ENCODE results near the gene ZSCAN10.
"Not testable (repeated sequence)": the region's sequence is repeated elsewhere in the genome, so short reads cannot be mapped to it uniquely, and the experiment has no call there.

The ZSCAN10 gene

DNA sequence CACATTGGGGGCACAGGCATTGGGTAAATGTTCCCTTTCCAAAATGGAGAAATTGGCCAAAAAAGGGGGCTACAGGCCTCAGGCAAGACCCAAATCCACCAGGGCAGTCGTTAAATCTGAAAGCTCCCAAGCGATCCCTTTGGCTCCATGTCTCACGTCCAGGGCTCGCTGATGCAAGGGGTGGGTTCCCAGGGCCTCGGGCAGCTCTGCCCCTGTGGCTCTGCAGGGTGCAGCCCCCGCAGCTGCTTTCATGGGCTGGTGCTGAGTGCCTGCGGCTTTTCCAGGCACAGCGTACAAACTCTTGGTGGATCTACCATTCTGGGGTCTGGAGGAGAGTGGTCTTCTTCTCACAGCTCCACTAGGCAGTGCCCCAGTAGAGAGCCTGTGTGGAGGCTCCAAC lies 15.7 kb downstream of the ZSCAN10 start:
- DNase-seq: not testable (repeated sequence)

DNA sequence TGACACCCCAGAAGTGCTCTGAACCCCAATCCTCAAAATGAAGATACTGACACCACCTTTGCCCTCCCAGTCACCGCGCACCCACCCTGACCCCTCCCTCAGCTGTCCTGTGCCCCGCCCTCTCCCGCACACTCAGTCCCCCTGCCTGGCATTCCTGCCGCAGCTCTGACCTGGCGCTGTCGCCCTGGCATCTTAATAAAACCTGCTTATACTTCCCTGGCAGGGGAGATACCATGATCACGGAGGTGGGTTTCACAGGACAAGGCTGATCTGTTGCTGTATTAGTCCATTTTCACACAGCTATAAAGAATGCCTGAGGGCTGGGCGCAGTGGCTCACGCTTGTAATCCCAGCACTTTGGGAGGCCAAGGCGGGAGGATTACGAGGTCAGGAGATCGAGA lies 17.1 kb downstream of the ZSCAN10 start:
- DNase-seq: not testable (repeated sequence)

DNA sequence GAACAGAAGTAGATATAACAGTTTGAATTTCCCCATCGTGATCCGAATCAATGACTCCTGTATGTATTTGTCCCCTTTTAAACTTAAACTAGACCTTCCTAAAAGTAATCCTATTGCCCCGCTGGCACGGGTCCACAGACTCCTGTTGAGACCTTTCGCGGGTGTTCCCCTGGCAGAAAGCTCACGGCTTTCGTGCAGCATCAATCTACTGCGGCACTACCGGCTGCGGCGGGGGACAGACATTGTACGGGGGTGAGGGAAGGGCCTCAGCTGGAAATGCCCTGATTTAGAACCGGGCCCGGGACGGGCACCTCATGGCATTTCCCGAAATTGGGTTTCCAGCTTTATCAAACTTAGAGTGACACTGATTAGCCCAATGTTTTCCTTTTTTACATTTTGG lies 19.1 kb downstream of the ZSCAN10 start:
- DNase-seq: no peak

DNA sequence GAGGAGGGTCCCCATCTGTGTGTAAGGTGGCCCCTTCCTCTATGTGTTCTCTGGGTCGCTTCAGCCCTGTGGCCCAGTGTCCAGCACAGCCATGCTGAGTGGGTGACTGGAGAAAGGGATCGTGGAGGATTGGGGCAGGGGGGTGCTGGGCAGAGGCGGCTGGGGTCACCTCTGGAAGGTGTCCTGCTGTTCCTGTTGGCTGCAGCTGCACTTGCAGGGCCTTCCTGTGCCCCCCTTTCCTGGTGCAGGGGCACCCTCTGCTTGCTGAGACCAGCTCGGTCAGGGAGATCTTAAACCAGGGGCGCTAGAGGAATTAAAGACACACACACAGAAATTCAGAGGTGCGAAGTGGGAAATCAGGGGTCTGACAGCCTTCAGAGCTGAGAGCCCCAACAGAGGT lies 22.5 kb downstream of the ZSCAN10 start:
- no peak for DNase-seq

DNA sequence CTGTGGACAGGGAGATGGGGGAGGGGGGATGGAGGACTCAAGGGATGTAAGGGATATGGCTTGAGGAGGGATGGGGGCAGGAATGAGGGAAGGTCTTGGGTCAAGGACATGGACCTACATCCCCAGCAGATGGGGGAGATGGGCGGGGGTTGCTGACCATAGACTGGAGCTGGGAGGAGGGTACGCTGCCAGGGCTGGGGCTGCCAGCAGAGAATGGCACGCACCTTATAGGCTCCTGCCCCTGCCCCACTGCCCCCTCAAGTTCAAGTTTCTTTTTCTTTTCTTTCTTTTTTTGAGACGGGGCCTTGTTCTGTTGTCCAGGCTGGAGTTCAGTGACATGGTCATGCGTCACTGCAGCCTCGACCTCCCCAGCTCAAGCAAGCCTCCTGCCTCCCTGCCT lies 23.1 kb downstream of the ZSCAN10 start:
- DNase-seq: not testable (repeated sequence)

DNA sequence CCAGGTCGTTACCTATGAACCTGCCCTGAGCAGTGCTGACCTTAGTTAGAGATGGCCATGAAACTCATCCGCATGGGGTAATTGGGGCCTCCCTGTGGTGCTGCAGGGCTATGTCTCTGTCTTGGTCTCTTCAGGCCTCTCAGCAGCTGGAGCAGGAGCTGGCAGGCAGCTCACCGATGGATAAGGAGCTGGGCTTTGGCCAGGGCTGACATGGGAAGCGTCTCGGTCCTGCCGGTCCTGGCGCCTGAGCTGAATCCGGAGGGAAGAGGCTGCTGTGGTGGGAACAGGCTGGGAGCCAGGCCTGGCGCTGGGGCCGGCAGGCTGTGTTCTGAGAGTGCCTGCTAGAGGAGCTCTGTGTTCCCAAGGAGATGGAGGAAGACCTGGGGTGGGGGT lies 23.6 kb downstream of the ZSCAN10 start:
- no peak for DNase-seq

DNA sequence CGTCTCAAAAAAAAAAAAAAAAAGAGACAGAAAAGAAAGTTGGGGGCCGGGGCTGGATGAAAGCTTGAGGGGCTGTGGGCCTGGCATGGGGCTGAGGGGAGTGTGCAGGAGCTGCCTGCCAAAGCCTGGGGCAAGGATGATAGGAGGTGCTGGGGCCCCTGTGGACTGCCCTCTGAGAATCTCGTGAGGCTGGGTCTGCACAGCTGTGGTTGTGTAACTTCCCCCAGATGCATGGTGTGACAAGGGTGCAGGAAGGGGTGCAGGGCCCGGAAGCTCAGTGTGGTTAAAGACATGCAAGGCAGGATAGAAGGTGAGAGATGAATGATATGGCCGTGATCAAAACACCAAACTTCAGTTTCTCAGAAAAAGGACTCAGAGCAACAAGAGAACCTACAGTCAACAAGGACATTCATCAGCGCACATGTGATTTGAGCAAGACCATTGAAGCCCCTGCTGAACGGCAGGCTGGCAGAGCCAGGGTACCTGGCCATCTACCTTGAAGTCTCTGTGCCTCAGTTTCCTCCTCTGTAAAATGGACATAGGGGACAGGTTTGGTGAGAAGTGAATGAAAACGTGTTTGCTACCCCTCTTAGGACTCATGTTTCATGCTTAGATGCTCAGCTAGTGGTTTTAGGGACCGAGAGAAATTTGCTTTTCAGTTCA lies 24.1 kb downstream of the ZSCAN10 start:
- DNase-seq: peak; percentile 72

DNA sequence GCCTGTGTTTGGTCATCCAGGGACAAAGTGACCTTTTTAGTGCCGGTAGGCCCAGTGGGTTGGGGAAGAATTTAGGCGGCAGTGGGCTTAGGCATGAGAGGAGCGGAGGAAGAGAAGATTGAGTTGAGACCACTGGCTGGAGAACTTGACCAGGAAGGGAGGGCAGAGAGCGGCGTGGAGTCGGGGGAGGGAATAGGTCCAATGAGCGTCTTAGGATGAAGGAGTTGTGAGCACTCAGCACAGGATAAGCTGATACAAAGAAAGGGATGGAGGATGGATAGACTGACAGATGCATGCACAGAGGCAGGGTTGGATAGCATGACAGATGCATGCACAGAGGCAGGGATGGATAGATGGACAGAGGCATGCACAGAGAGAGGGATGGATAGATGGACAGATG lies 25.6 kb downstream of the ZSCAN10 start:
- no peak for DNase-seq

DNA sequence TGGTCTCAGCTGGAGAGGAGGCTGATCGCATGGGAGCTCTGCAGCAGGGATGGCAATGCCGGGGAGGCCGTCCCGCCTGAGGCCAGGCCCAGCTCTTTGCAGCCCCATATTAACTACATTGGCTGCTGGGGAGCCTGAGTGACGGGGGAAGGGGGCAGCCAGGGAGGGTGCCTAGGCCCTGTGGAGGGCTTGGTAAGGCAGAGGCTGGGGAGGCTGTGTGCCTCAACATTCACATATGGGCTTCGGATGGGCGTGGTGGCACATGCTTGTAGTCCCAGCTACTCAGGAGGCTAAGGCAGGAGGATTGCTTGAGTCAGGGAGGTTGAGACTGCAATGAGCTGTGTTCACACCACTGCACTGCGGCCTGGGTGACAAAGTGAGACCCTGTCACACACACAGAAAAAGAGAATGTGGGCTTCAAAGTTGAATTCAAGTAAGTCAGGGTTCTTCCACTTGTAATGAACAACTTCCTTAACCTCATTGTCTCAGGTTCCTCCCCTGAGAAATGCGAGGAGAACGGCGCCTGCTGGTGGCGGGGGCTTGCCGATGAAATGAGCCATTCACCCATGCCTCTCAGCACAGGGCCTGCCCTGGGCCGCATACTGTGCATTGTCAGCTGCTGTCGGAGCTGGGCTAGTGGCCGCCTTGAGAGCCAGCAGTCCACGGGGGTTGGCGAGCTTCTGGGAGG lies 26.4 kb downstream of the ZSCAN10 start:
- not testable (repeated sequence) for DNase-seq

DNA sequence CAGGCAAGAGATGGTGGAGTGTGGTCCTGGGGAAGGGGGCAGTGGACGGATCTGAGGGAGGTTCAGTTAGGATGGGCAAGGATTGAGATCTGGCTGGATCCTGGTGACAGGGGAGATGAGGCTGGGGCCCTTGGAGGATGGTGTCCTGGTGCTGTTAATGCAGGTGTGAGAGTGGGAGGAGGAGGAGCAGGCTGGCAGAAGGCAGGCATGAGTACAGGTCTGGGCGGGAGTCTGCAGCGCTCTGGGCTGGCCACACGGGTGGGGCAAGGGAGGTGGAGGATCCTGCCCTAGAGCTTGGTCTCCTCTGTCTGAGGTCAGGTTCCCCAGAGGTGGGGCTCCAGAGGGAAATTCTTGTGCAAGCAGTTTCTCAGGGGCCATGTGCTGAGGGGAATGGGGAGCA lies 26.9 kb downstream of the ZSCAN10 start:
- DNase-seq: not testable (repeated sequence)

DNA sequence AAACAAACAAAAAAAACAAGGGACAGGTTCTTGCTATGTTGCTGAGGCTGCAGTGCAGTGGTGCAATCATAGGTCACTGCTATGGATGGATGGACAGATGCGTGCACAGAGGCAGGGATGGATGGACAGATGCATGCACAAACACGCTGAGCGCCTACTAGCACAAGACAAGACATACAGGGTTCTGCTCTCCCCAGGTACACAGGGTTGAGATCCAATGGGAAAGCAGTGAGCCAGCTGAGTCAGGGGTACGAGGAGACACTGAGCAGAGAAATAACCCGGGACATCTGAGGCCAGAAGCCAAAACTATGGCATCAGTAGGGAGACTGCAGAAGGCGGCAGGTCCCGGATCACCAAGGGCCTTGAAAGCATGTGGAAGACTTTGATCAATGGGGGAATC lies 27.4 kb downstream of the ZSCAN10 start:
- DNase-seq: no peak

DNA sequence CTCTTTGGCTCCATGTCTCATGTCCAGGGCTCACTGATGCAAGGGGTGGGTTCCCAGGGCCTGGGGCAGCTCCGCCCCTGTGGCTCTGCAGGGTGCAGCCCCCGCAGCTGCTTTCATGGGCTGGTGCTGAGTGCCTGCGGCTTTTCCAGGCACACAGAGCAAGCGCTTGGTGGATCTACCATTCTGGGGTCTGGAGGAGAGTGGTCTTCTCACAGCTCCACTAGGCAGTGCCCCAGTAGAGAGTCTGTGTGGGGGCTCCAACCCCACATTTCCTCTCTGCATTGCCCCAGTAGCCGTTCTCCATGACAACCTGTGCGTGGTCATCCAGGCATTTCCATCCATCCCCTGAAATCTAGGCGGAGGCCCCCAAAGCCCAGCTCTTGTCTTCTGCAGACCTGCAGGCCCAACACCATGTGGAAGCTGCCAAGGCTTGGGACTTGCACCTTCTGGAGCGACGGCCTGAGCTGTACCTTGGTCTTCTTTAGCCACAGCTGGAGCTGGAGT lies 28.4 kb downstream of the ZSCAN10 start:
- no peak for DNase-seq

DNA sequence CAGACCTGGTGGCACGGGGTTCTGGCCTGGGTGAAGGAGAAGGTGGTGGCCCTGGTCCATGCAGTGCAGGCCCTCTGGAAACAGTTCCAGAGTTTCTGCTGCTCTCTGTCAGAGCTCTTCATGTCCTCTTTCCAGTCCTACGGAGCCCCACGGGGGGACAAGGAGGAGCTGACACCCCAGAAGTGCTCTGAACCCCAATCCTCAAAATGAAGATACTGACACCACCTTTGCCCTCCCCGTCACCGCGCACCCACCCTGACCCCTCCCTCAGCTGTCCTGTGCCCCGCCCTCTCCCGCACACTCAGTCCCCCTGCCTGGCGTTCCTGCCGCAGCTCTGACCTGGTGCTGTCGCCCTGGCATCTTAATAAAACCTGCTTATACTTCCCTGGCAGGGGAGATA lies 29.9 kb downstream of the ZSCAN10 start:
- DNase-seq: not testable (repeated sequence)

DNA sequence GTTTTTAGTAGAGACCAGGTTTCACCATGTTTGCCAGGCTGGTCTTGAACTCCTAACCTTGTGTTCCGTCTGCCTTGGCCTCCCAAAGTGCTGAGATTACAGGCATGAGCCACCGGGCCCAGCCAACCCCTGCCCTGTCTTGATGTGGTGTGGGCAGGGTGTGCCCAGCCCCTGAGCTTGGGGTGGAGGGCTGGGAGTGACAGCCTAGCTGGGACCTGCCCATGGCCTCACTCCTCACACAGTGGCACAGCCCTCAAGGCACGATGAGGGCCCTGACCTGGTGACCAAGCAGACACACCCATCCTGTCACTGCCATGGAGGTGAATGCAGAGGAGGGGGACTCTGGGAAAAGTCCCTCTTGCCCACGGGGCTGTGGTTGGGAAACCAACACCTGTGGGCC lies 30.6 kb downstream of the ZSCAN10 start:
- no peak for DNase-seq

DNA sequence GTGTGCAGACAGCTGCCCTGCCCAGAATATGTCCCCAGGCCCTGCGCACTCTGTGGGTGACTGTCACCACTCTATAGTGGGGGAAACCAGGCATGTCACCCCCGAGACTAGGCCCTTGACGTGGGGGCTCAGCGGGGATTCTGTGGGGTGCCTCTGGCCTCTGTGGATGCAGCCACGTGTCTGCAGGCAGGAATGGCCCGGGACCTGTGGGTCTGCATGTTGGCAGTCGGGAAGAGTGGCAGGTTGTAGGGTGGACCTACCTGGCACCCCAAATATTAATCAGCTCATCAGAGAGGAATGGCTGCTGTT lies 32.7 kb downstream of the ZSCAN10 start:
- no peak for DNase-seq

DNA sequence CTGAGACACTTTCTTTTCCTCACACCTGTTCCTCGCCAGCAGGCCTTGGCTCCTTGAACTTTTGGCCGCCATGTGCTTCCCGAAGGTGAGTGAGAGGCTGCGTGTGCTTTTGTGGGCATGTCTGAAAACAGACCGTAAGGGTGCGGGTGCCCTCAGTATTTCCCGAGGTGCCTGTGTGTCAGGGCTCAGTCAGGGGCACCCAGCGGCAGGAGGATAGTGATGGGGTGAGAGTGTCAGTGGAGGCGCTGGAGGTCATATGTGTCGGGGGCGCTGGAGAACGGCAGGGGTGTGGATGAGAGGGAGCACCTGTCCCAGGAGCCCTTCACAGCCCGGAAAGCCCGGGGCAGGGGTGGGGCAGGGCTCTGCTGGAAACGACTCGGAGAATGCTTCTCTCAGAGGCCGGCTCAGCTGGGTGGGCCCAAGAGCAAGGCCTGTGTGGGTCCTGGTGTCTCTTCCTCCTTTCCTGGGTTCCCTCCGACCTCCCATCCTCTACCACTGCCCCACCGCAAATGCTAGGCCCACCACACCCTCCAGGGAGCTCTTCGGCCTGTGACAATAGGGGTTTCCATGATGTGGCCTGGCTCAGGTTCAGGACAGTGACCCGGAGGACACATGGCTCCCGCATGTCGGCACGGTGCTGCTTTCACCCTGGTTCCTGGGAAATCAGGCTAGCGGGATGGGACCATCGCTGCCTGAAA lies 33.2 kb downstream of the ZSCAN10 start:
- no peak for DNase-seq

DNA sequence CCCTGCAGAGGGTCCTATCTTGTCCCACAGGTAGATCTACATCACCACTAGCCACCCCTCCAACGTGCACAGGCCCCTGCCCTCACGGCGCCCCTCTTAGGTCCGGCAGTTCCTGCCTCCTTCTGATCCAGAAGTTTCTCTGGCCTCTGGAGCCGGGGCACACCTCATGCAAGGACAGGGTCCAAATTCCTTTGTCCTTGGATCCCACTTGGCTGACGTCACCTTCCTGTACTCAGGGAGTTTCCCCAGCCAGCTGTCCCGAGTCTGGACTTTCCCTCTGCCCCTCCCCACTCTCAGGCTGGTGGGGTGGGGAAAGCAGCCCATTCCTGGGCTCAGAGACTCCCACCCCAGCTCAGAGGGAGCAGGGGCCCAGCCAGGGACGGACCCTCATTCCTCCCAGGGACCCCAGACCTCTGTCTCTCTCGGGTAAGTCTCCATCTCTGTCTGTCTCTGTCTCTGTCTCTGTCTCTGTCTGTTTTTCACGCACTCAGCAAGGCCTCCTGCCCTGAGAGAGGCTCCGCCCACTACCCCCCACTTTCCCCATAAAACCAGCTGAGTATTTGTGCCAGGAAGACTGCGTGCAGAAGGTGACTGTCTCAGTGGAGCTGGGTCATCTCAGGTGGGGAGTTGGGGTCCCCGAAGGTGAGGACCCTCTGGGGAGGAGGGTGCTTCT lies 33.9 kb downstream of the ZSCAN10 start, which contains the start of gene IL32:
Gene IL32 (plus strand): TSS at position 572 of the 673 bp plus-strand sequence. CDS start 172 bp downstream, outside the sequence.
- peak; percentile 52 for DNase-seq

DNA sequence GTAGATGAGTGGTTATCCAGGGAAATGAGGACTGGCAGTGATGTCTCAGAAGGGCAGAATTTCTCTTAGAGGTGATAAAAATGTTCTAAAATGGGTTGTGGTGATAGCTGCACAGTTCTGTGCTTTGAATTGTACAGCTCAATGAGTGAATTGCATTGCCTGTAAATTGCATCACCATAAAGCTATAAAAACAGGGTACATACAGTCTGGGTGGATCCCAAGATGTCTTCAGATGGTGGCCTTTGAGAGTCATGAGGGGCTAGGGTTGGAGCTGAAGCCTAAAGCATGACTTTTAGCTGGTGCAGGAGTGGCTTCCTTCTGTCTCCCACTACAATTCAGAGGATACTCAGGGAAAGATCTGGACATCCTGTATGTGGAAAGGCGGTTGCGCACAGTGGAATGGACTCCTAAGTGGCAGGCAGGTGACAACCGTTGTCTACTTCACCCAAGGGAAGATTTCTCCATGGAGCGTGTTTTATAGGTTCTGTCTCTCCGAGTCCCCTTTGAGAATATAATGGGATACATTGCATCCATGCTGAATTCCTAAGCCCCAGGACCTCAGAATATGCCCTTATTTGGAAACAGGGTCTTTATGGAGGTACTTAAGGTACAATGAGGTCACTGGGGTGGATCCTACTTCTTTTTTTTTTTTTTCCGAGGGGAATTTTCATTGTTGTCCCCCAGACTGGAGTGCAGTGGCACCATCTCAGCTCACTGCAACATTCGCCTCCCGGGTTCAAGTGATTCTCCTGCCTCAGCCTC lies 35.3 kb downstream of the ZSCAN10 start:
- no peak for DNase-seq

DNA sequence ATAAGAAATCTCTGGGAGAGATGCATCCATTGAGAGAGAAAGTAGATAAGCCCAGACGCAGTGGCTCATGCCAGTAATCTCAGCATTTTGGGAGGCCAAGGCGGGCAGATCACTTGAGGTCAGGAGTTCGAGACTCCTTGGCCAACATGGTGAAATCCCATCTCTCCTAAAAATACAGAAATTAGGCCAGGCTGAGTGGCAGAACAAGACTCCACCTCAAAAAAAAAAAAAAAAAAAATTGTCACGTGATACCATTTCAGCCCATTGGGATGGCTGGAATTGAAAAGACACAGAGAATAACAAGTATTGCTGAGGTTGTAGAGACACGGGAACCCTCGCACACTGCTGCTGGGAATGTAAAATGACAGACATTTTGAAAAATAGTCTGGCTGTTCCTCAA lies 36.5 kb downstream of the ZSCAN10 start:
- no peak for DNase-seq

DNA sequence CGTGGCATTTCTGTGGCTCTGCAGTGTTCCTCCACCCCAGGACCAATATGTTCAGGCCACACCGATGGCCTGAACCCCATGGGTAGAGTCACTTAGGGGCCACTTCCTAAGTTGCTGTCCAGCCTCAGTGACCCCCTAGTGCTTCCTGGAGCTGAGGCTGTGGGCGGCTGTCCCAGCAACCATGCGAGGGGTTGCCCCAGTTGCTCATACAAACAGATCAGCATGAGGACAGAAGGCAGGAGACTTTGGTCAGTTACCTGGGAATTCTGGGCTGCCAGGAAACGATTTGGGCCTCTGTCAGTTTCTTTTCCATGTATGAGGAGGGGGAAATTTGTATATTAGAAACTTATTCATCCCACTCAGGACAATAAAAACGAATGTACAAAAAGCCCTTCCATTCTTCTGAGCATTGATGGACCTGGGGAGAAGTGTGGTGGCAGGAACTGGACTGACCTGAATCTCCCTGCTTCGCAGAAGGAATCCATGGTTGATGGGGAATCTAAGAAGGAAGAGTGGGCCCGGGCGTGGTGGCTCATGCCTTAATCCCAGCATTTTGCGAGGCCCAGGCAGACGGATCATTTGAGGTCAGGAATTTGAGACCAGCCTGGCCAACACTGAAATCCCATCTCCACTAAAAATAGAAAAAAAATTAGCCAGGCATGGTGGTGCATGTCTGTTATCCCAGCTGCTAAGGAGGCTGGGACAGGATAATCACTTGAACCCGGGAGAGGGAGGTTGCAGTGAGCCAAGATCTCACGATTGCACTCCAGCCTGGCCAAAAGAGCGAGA lies 38.6 kb downstream of the ZSCAN10 start:
- DNase-seq: no peak

DNA sequence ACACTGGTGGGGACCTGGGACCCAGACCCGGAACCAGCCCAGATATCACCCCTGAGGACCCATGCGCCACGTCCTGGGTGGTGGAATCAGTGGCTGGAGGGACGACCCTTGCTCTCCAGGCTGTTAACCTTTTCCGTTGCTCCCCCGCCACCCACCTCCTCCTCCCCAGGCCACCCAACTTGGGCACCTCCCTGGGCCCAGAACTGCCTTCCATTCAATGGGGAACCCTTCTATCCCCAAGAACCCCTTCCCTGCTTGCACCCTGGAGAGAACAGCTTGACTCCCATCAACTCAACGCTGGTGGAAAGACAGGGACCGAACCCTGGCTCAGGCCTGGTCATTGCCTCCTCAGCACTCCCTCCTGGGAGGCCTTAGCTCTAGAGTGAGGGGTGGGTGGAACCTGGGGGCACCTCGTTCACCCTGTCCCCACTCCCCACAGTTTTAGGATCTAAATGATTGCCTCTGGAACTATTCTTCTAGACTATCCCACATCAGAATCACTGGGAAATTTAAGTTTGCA lies 39.3 kb downstream of the ZSCAN10 start:
- DNase-seq: no peak
